ENCODE results near the gene PDZK1. TPM values are rescaled to one million over a fixed set of nuclear protein-coding genes. Genes with fewer than 3 reads are reported as not detected.

PDZK1 gene
- total RNA-seq, 2 donors from 2014 or later: 1.3 to 7.4 TPM

- Histone ChIP-seq H3K4me3 (no peak overlapping the region), H3K9me3 (no peaks in the 10 kb centered on the region), H3K4me1 (ENCODE audit: control insufficient read depth in 1 of 2, low read depth in 2 of 2) (no peaks in the 10 kb centered on the region), H3K27ac (no peak overlapping the region), H3K36me3 (no peaks in the 10 kb centered on the region), H3K27me3 (replicated peaks; ENCODE audit: insufficient read depth) (no peaks in the 10 kb centered on the region)
- ATAC-seq (ENCODE audit: insufficient number of reproducible peaks, low FRiP score, low read depth) (no peak), DNase-seq (ENCODE audit: low spot score) (no peak)
- TF ChIP-seq CTCF (IDR thresholded peaks at IDR 0.05): no peak
These were observed 993 bp downstream of the PDZK1 start for GRCh38 chr1:145706086-145706664.

DNA sequence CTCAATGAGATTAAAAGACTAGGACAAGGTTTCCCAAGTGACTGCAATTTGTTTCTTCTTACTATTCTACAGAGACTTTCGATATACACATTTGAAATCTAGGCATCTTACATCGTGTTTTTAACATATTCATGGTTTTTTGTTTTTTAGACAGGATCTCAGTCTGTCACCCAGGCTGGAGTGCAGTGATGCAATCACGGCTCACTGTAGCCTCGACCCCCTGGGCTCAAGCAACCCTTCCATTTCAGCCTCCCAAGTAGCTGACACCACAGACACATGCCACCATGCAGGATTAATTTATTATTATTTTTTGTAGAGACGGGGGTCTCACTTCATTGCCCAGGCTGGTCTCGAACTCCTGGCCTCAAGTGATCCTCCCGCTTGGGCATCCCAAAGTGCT is 1.5 kb downstream of the PDZK1 start:
- H3K4me1 ChIP-seq (ENCODE audit: control insufficient read depth in 1 of 2, low read depth in 2 of 2): no peaks in the 10 kb centered on the region
- no peak overlapping the region for H3K4me3 ChIP-seq
- ATAC-seq (ENCODE audit: insufficient number of reproducible peaks, low FRiP score, low read depth): no peak
- no peak overlapping the region for H3K27ac ChIP-seq
- H3K27me3 ChIP-seq (replicated peaks; ENCODE audit: insufficient read depth): no peaks in the 10 kb centered on the region
- H3K9me3 ChIP-seq: no peaks in the 10 kb centered on the region
- TF ChIP-seq CTCF (IDR thresholded peaks at IDR 0.05): no peak
- no peaks in the 10 kb centered on the region for H3K36me3 ChIP-seq
- no peak for DNase-seq (ENCODE audit: low spot score)

- H3K27ac ChIP-seq: no peak overlapping the region
- ATAC-seq (ENCODE audit: insufficient number of reproducible peaks, low FRiP score, low read depth): no peak
- no peaks in the 10 kb centered on the region for H3K9me3 ChIP-seq
- no peaks in the 10 kb centered on the region for H3K36me3 ChIP-seq
- TF ChIP-seq CTCF (IDR thresholded peaks at IDR 0.05): no peak
- no peak overlapping the region for H3K4me3 ChIP-seq
- H3K4me1 ChIP-seq (ENCODE audit: control insufficient read depth in 1 of 2, low read depth in 2 of 2): no peaks in the 10 kb centered on the region
- H3K27me3 ChIP-seq (replicated peaks; ENCODE audit: insufficient read depth): no peaks in the 10 kb centered on the region
- no peak for DNase-seq (ENCODE audit: low spot score)
These were observed 4.3 kb downstream of the PDZK1 start for GRCh38 chr1:145702826-145703225.

DNA sequence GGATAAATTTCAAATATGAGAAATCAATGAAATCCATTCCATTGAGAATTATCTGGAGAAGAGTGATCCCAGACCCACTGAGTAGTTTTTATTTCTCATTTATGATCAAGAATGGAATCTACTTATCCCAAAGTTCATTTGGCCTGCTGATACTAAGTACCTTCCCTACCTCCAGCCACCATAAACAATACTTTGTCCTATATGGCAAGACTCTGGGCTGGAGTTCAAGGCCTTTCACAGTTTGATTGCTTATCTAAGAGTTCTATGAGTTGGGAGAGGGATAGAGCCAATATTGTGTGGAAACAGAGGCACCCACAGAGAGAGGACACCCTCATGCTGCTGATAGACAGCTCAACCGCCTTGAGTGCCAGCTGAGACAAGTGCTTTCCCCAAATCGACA is 5.1 kb downstream of the PDZK1 start:
- H3K9me3 ChIP-seq: no peaks in the 10 kb centered on the region
- H3K4me1 ChIP-seq (ENCODE audit: control insufficient read depth in 1 of 2, low read depth in 2 of 2): no peaks in the 10 kb centered on the region
- TF ChIP-seq CTCF (IDR thresholded peaks at IDR 0.05): no peak
- ATAC-seq (ENCODE audit: insufficient number of reproducible peaks, low FRiP score, low read depth): no peak
- H3K36me3 ChIP-seq: no peaks in the 10 kb centered on the region
- H3K4me3 ChIP-seq: no peak overlapping the region
- H3K27me3 ChIP-seq (replicated peaks; ENCODE audit: insufficient read depth): no peaks in the 10 kb centered on the region
- DNase-seq (ENCODE audit: low spot score): no peak
- no peak overlapping the region for H3K27ac ChIP-seq

DNA sequence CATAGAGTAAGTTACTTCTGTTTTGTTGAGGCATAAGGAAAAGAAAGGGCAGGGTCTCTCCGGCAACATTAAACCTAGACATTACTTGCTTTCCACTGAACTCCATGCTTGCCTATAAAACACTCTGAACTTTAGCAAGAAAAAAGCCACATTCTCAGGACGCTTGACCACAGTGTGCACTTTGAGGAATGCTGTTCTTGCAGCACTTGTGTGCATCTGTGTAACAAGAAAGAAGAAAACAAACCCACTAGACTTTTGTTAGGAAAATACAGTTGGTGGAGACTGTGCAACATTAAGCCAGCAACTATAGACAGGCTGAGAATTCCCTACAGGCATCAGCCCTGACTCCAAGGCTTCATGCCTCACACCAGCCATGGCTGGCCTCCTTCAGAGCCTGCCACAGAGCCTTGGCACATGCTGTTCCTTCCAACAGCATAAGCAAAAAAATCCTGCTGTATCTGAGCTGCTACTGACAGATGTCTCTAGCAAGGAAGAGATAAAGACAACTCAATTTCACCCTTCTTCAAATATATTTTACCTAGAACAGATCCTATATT is 5.8 kb downstream of the PDZK1 start:
- Histone ChIP-seq H3K4me3 (no peak overlapping the region), H3K27ac (no peak overlapping the region), H3K36me3 (no peaks in the 10 kb centered on the region), H3K4me1 (ENCODE audit: control insufficient read depth in 1 of 2, low read depth in 2 of 2) (no peaks in the 10 kb centered on the region), H3K9me3 (no peaks in the 10 kb centered on the region), H3K27me3 (replicated peaks; ENCODE audit: insufficient read depth) (no peaks in the 10 kb centered on the region)
- TF ChIP-seq CTCF (IDR thresholded peaks at IDR 0.05): no peak
- no peak for DNase-seq (ENCODE audit: low spot score)
- no peak for ATAC-seq (ENCODE audit: insufficient number of reproducible peaks, low FRiP score, low read depth)
